Mucosa of descending colon (tissue), 3 donors: ENCODE results near the gene TMED3. TPM values are rescaled to one million over a fixed set of nuclear protein-coding genes. Genes with fewer than 3 reads are reported as not detected.

Experiments
- ATAC-seq: fragments of 200-7000 bp; cut with Tn5 transposase; one replicate; pipeline ENCODE4 v1.9.1; 2020; ENCODE audit warnings: mild to moderate bottlenecking, moderate library complexity
- DNase-seq, 3 donors: peaks; one replicate each; pipeline ENCODE4 v3.0.0-alpha.2; 2020
- H3K36me3 ChIP-seq: fragments of 200-600 bp; one replicate; pipeline ENCODE4 v1.8.0; 2021; ENCODE audit warnings: low read depth, mild to moderate bottlenecking
- H3K4me1 ChIP-seq: fragments of 200-600 bp; one replicate; pipeline ENCODE4 v1.8.0; 2021; ENCODE audit warnings: low read depth, mild to moderate bottlenecking
- H3K4me3 ChIP-seq: fragments of 200-600 bp; one replicate; pipeline ENCODE4 v1.8.0; 2021; ENCODE audit warnings: mild to moderate bottlenecking
- H3K9me3 ChIP-seq: fragments of 200-600 bp; one replicate; pipeline ENCODE4 v1.8.0; 2021; ENCODE audit warnings: mild to moderate bottlenecking
- CTCF ChIP-seq: fragments of 200-600 bp; IDR thresholded peaks from one replicate; pipeline ENCODE4 v1.8.0; 2022; ENCODE audit warnings: antibody characterized with exemption, mild to moderate bottlenecking
- intact Hi-C, 2 donors: fragments of 100-400 bp; cut with DNase I in 1 of 2; cut with micrococcal nuclease in 1 of 2; formaldehyde crosslinking; loops; one replicate each; pipeline versions ENCODE4 v1.11.0 to v1.11.1; 2022; cut with DNase I, micrococcal nuclease
- long read RNA-seq, 2 donors: library from polyadenylated mRNA; unstranded; transcript quantifications; one replicate each; pipeline ENCODE4 v2.0.0, GENCODE V29; 2019 to 2021
- total RNA-seq, 3 donors: library from RNA; stranded (reverse); fragmentation: NEBNext Ultra II Directional in 2 of 3; extraction: Animal tissue kit (Norgen Biotek cat#: 25700) in 2 of 3; gene quantifications; one replicate each; pipeline versions ENCODE4 v1.2.1 to v1.2.4, GENCODE V29; 2021 to 2023
- donor health status: DM: no; HTN: no; CAD: no; lungs with moderate emphysema.
- donor health status: DM: no; HTN: no; CAD: no.
- donor health status: DM: no; HTN: yes; CAD: no.

TMED3 gene
- total RNA-seq = 10 to 100 TPM; 30.3 to 57.8 (median 51.3) TPM
- long read RNA-seq, donor 1, transcript TMED3-201 (3 exons, 1,475 nt) = major isoform, 64 of 67 reads
- long read RNA-seq, donor 1, partial matches to known transcripts = 1 of 67 reads
- long read RNA-seq, donor 1, other reads (novel, unspliced or antisense) = 1 of 67 reads
- long read RNA-seq, donor 2, transcript TMED3-201 (3 exons, 1,475 nt) = major isoform, 115 of 118 reads
- long read RNA-seq, donor 2, partial matches to known transcripts = 3 of 118 reads
- long read RNA-seq, donor 2, other reads (novel, unspliced or antisense) = 0 of 118 reads

- no peaks in the 10 kb centered on the region for H3K36me3 ChIP-seq
- peaks cover 12% of the 10 kb centered on the region for H3K4me1 ChIP-seq
- peak; percentile 80 to 87 (median 87) for DNase-seq
- peak; percentile 98 for ATAC-seq
- intact Hi-C loops = no loop called here
- no peak for TF ChIP-seq CTCF
- no peaks in the 10 kb centered on the region for H3K9me3 ChIP-seq
- peak within 1 kb of the TSS; percentile 44 for H3K4me3 ChIP-seq
These were observed at the start of gene TMED3 for GRCh38 chr15:79310985-79311900. Gene TMED3, plus strand, starts transcription at chr15:79311112. Its CDS starts 138 bp downstream, at chr15:79311250.

DNA sequence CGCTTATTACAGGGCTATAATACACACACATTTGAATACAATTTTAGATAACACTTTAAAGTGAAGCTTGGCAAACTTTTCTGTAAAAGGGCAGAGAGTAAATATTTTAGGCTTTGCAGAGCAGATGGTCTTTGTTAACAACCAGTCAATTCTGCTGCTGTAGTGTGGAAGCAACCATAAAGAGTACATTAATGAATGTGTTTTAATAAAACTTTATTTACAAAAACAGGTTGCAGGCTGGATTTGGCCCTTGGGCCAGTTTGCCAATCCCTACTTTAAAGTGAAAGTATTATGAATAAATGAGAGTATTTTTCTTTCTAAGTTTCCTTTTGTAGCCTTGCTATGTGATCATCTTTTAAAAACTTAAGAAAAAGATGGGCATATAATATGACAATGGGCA is 49.1 kb upstream of the TMED3 start:
- Histone ChIP-seq H3K9me3 (no peaks in the 10 kb centered on the region), H3K36me3 (no peaks in the 10 kb centered on the region), H3K4me1 (no peaks in the 10 kb centered on the region), H3K4me3 (no peak overlapping the region)
- no peak for ATAC-seq
- no peak for DNase-seq
- TF ChIP-seq CTCF = no peak
- intact Hi-C loops = no loop called here

GRCh38 chr15:79265167-79265566 is 45.7 kb upstream of the TMED3 start:
- no peaks in the 10 kb centered on the region for H3K4me1 ChIP-seq
- no peak for TF ChIP-seq CTCF
- no peak for DNase-seq
- H3K36me3 ChIP-seq = no peaks in the 10 kb centered on the region
- no peaks in the 10 kb centered on the region for H3K9me3 ChIP-seq
- ATAC-seq = no peak
- no peak overlapping the region for H3K4me3 ChIP-seq
- intact Hi-C loops = no loop called here

DNA sequence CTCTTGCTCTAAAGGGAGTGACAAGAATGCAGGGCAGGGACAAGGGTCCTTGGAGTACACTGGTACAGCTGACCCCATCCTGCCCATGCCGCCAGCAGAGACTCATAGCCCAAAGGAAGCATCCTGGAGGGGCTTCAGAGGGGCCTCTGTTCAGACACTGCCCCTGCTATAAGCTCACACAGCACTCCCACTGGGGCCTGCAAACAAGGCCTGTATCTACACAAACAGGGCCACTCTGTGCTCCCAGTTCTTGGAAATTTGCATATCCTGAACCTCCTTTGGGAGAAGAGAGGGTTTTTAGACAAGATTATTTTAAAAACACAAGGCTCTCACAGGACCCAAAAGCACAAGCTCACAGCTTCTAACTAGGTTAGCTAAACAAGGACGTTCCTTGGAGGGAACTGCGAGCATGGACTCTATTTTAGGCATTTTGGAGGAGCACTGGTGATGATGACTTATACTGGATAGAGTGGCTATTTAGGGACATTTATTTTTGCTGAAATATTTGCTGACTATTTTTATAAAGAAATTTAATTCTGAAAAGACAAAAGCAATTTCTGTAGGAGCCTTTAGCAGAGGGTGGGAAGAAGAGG is 44.8 kb upstream of the TMED3 start:
- no peak for DNase-seq
- TF ChIP-seq CTCF = no peak
- no peak overlapping the region for H3K4me3 ChIP-seq
- ATAC-seq = no peak
- H3K36me3 ChIP-seq = no peaks in the 10 kb centered on the region
- no peaks in the 10 kb centered on the region for H3K9me3 ChIP-seq
- intact Hi-C loops = no loop called here
- no peaks in the 10 kb centered on the region for H3K4me1 ChIP-seq

GRCh38 chr15:79282371-79283251 is 28.3 kb upstream of the TMED3 start, which contains the start of gene ANKRD34C:
Gene ANKRD34C, plus strand, starts transcription at chr15:79282722. Its CDS starts 10,563 bp downstream, at chr15:79293285.
- TF ChIP-seq CTCF = no peak
- Histone ChIP-seq H3K4me3 (no peak within 1 kb of the TSS), H3K36me3 (no peaks in the 10 kb centered on the region), H3K9me3 (no peaks in the 10 kb centered on the region), H3K4me1 (no peaks in the 10 kb centered on the region)
- no peak for ATAC-seq
- no peak for DNase-seq
- intact Hi-C loops = no loop called here
